22Rv1 (cell line): ENCODE measurements around the gene C1orf198.

Source experiments
- ZFX ChIP-seq: fragments of 450-650 bp; IDR thresholded peaks from 2 replicates; pipeline ENCODE4 v1.6.1; 2017; ENCODE audit warnings: antibody characterized with exemption, borderline replicate concordance
- TF ChIP-seq, protein P1 (sequence below): fragments of 450-650 bp; IDR thresholded peaks from 2 replicates; pipeline ENCODE4 v1.5.1; 2017; ENCODE audit warnings: mild to moderate bottlenecking

DNA sequence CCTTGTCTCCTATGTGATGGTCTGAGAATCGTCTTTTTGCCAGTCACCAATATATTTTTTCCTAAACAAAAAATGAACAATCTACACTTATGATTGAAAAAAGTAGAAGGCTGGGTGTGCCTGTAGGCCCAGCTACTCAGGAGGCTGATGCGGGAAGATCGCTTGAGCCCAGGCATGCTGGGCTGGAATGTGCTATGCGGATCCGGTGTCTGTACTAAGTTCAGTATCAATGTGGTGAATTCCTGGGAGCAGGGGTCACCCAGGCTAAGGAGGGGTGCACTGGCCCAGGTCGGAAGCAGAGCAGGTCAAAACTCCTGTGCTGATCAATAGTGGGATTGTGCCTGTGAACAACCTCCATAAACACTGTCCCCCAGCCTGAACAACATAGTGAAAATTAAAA lies 25.7 kb upstream of the C1orf198 start:
- TF ChIP-seq, protein P1, sequence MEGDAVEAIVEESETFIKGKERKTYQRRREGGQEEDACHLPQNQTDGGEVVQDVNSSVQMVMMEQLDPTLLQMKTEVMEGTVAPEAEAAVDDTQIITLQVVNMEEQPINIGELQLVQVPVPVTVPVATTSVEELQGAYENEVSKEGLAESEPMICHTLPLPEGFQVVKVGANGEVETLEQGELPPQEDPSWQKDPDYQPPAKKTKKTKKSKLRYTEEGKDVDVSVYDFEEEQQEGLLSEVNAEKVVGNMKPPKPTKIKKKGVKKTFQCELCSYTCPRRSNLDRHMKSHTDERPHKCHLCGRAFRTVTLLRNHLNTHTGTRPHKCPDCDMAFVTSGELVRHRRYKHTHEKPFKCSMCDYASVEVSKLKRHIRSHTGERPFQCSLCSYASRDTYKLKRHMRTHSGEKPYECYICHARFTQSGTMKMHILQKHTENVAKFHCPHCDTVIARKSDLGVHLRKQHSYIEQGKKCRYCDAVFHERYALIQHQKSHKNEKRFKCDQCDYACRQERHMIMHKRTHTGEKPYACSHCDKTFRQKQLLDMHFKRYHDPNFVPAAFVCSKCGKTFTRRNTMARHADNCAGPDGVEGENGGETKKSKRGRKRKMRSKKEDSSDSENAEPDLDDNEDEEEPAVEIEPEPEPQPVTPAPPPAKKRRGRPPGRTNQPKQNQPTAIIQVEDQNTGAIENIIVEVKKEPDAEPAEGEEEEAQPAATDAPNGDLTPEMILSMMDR, result no peak
- TF ChIP-seq ZFX, result no peak
